ENCODE measurements around the gene NDUFAF7.

The NDUFAF7 gene

GRCh38 chr2:37244755-37245154, 13.3 kb downstream of the NDUFAF7 start:
- peaks cover 94% of the 10 kb centered on the region for H3K36me3 ChIP-seq (ENCODE audit: control insufficient read depth, insufficient read depth, low read length)
- no peaks in the 10 kb centered on the region for H3K4me1 ChIP-seq (ENCODE audit: control insufficient read depth, insufficient read depth, low read length)
- no peak overlapping the region for H3K4me3 ChIP-seq (ENCODE audit: low read depth, low read length)
- H3K9ac ChIP-seq (ENCODE audit: low read length) = no peak overlapping the region
- H3K9me3 ChIP-seq (ENCODE audit: control insufficient read depth, insufficient read depth, low read depth, low read length) = no peaks in the 10 kb centered on the region
- no peaks in the 10 kb centered on the region for H3K27me3 ChIP-seq (ENCODE audit: control insufficient read depth, insufficient read depth, low read length)
- no peak overlapping the region for H3K27ac ChIP-seq (ENCODE audit: low read depth, low read length)

DNA sequence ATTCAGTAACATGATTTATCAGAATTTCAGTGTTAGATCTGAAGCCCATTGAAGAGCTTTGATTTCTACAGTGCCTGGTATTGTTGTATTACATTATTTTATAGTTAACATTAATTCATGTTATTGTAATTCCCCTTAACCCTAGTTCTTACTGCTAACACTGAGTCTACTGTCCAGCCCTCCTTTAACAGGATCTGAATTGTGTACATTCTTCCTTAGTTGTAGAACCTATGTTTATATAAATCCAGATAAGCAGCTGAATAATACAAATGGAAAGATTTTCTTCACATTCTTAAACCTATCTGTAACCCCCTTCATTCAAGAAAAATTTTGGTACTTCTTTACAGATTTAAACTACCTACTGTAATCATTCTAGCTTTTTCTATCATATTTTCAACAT, 14.7 kb downstream of the NDUFAF7 start:
- Histone ChIP-seq H3K9ac (ENCODE audit: low read length) (no peak overlapping the region), H3K4me3 (ENCODE audit: low read depth, low read length) (no peak overlapping the region), H3K36me3 (ENCODE audit: control insufficient read depth, insufficient read depth, low read length) (peaks cover 100% of the 10 kb centered on the region), H3K4me1 (ENCODE audit: control insufficient read depth, insufficient read depth, low read length) (no peaks in the 10 kb centered on the region), H3K27me3 (ENCODE audit: control insufficient read depth, insufficient read depth, low read length) (no peaks in the 10 kb centered on the region), H3K9me3 (ENCODE audit: control insufficient read depth, insufficient read depth, low read depth, low read length) (no peaks in the 10 kb centered on the region), H3K27ac (ENCODE audit: low read depth, low read length) (no peak overlapping the region)

DNA sequence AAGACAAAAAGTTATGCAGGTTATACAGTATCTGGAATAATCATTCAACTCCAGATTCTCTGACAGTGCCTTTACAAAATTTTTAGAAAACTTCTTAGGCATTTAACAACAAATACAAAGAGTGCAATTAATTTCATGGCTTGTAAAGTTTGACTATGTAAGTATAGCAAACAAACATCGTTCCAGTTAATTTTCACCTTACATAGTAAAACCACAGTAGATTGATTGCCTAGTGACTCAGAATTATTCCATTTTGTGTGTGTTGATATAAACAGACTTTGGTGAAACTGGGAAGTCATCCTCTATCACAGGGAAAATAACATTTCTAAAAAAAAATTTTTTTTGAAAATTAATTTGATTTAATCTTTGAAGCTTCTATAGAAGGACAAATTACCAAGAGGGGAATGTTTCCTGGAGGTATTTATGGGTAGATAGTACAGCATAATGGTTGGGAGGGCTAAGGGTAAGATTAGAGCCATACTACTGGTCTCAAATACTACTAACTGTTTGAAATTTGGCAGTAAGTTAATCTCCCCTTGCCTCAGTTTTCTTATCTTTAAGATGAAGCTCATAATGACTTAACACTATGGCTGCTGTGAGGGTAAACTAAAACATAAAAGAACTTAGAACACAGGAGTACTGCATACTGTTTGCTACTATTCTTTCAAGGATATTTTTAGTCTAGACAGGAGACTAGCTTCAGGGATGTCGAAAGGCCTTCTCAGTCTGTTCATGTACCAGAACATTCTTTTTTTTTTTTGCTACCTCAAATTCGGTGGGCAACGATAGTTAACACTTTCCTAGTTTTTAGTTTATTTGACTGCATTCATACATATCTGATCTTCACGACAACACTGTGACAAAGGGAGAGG, 19.6 kb downstream of the NDUFAF7 start:
- H3K36me3 ChIP-seq (ENCODE audit: control insufficient read depth, insufficient read depth, low read length) = peaks cover 99% of the 10 kb centered on the region
- H3K27ac ChIP-seq (ENCODE audit: low read depth, low read length) = no peak overlapping the region
- no peaks in the 10 kb centered on the region for H3K27me3 ChIP-seq (ENCODE audit: control insufficient read depth, insufficient read depth, low read length)
- H3K4me3 ChIP-seq (ENCODE audit: low read depth, low read length) = no peak overlapping the region
- H3K9me3 ChIP-seq (ENCODE audit: control insufficient read depth, insufficient read depth, low read depth, low read length) = no peaks in the 10 kb centered on the region
- no peak overlapping the region for H3K9ac ChIP-seq (ENCODE audit: low read length)
- H3K4me1 ChIP-seq (ENCODE audit: control insufficient read depth, insufficient read depth, low read length) = no peaks in the 10 kb centered on the region

GRCh38 chr2:37262522-37262921, 31.1 kb downstream of the NDUFAF7 start:
- H3K27me3 ChIP-seq (ENCODE audit: control insufficient read depth, insufficient read depth, low read length) = no peaks in the 10 kb centered on the region

GRCh38 chr2:37263839-37264238, 32.4 kb downstream of the NDUFAF7 start:
- Histone ChIP-seq H3K27me3 (ENCODE audit: control insufficient read depth, insufficient read depth, low read length) (no peaks in the 10 kb centered on the region), H3K9ac (ENCODE audit: low read length) (no peak overlapping the region), H3K4me3 (ENCODE audit: low read depth, low read length) (no peak overlapping the region), H3K36me3 (ENCODE audit: control insufficient read depth, insufficient read depth, low read length) (peaks cover 76% of the 10 kb centered on the region), H3K27ac (ENCODE audit: low read depth, low read length) (no peak overlapping the region), H3K9me3 (ENCODE audit: control insufficient read depth, insufficient read depth, low read depth, low read length) (no peaks in the 10 kb centered on the region), H3K4me1 (ENCODE audit: control insufficient read depth, insufficient read depth, low read length) (no peaks in the 10 kb centered on the region)

More at GRCh38 chr2:37262522-37262921, 31.1 kb downstream of the NDUFAF7 start:
- Histone ChIP-seq H3K4me3 (ENCODE audit: low read depth, low read length) (no peak overlapping the region), H3K27ac (ENCODE audit: low read depth, low read length) (no peak overlapping the region), H3K36me3 (ENCODE audit: control insufficient read depth, insufficient read depth, low read length) (peaks cover 75% of the 10 kb centered on the region), H3K4me1 (ENCODE audit: control insufficient read depth, insufficient read depth, low read length) (no peaks in the 10 kb centered on the region), H3K9ac (ENCODE audit: low read length) (no peak overlapping the region), H3K9me3 (ENCODE audit: control insufficient read depth, insufficient read depth, low read depth, low read length) (no peaks in the 10 kb centered on the region)

DNA sequence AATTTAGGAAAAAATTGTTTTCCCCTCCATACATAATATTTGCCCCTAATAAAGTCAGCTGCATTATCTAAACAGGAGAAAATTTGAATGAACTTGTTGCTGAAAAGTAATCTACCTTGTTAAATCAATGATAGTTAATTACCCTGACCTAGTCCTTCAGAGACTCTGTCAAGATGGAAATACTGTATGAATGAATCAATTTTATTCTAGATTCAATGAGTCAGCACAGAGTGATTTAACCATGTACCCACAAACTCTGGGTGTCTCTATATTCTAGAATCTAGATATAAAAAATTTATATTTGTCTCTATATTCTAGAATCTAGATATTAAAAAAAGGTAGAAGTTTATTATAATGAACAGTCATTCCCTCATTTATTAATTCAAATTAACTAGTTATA, 36.2 kb downstream of the NDUFAF7 start:
- Histone ChIP-seq H3K36me3 (ENCODE audit: control insufficient read depth, insufficient read depth, low read length) (peaks cover 81% of the 10 kb centered on the region), H3K27ac (ENCODE audit: low read depth, low read length) (no peak overlapping the region), H3K9me3 (ENCODE audit: control insufficient read depth, insufficient read depth, low read depth, low read length) (no peaks in the 10 kb centered on the region), H3K4me1 (ENCODE audit: control insufficient read depth, insufficient read depth, low read length) (peaks cover 11% of the 10 kb centered on the region; the same call in 1 of the 2 replicates), H3K27me3 (ENCODE audit: control insufficient read depth, insufficient read depth, low read length) (no peaks in the 10 kb centered on the region), H3K4me3 (ENCODE audit: low read depth, low read length) (no peak overlapping the region), H3K9ac (ENCODE audit: low read length) (no peak overlapping the region)

DNA sequence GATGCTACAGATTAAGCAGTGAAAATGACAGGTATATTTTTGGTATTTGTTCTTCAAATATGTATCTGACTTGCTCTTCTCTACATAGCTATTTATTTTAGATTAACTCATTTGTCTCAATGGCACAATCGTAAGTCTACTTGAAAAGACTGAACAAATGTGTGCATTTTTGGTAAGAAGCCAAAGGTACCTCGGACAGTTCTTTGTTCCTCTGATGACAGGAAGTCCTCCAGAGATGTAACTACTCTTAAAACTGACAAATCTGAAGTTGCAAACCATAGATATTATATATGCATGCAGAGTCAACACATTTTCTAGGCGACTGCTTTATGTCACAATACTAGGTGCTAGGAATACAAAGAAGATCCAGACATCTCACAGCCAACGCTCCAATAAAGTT, 36.7 kb downstream of the NDUFAF7 start:
- Histone ChIP-seq H3K9ac (ENCODE audit: low read length) (no peak overlapping the region), H3K9me3 (ENCODE audit: control insufficient read depth, insufficient read depth, low read depth, low read length) (no peaks in the 10 kb centered on the region), H3K27ac (ENCODE audit: low read depth, low read length) (no peak overlapping the region), H3K27me3 (ENCODE audit: control insufficient read depth, insufficient read depth, low read length) (no peaks in the 10 kb centered on the region), H3K4me3 (ENCODE audit: low read depth, low read length) (no peak overlapping the region), H3K4me1 (ENCODE audit: control insufficient read depth, insufficient read depth, low read length) (peaks cover 11% of the 10 kb centered on the region; the same call in 1 of the 2 replicates), H3K36me3 (ENCODE audit: control insufficient read depth, insufficient read depth, low read length) (peaks cover 84% of the 10 kb centered on the region)

DNA sequence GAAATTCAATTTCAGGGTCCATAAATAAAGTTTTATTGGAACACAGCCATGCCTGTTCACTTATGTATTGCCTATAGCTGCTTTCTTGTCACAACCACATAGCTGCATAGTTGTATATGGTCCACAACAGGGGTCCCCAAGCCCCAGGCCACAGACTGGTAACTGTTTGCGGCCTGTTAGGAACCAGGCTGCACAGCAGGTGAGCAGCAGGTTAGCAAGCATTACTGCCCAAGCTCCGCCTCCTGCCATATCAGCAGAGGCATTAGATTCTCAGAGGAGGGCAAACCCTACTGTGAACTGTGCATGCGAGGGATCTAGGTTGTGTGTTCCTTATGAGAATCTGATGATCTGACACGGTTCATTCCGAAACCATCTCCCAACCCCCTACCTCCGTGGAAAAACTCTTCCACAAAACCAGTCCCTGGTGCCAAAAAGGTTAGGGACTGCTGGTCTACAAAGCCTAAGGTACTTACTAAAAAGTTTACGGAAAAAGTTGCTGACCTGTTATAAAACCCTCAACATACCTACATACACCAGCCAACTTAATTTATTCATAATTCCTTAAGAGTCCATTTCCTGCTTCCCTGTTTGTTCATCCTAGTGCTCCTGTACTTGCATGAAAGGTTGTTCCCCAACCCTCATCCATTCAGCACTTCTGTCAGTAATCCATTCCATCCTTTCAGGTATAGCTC, 40.1 kb downstream of the NDUFAF7 start:
- Histone ChIP-seq H3K4me1 (ENCODE audit: control insufficient read depth, insufficient read depth, low read length) (peaks cover 11% of the 10 kb centered on the region; the same call in 1 of the 2 replicates), H3K9ac (ENCODE audit: low read length) (no peak overlapping the region), H3K9me3 (ENCODE audit: control insufficient read depth, insufficient read depth, low read depth, low read length) (no peaks in the 10 kb centered on the region), H3K27me3 (ENCODE audit: control insufficient read depth, insufficient read depth, low read length) (no peaks in the 10 kb centered on the region), H3K36me3 (ENCODE audit: control insufficient read depth, insufficient read depth, low read length) (peaks cover 93% of the 10 kb centered on the region), H3K4me3 (ENCODE audit: low read depth, low read length) (no peak overlapping the region), H3K27ac (ENCODE audit: low read depth, low read length) (no peak overlapping the region)

DNA sequence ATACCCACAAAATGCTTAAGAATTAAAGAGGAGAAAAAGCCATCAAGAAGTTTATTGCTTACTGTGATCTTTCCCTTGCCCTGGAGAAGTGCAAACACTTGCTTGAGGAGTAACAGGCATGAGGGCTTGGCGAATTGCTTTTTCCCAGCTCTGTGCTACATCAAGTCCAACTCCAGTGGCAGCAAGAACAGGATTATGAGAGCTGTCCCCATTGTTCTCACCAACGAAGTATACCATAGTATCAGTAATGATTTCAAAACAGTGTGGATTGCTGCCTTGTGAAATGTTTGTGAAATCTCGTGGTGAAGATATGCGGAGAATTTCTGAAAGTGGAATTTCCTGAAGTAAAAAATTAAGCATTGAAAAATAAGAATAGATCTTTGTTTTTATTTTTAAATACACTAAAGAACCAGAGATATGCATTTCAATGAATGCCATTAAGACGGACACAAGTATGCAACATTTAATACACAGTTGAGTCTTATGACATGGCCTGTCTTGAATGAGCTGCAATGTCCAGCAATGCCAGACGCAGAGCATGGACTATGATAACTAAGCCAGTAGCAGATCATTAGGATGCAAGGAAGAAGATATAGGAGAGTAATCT, 43.0 kb downstream of the NDUFAF7 start:
- Histone ChIP-seq H3K9ac (ENCODE audit: low read length) (no peak overlapping the region), H3K27ac (ENCODE audit: low read depth, low read length) (no peak overlapping the region), H3K36me3 (ENCODE audit: control insufficient read depth, insufficient read depth, low read length) (peaks cover 86% of the 10 kb centered on the region)

GRCh38 chr2:37276291-37276690, 44.8 kb downstream of the NDUFAF7 start:
- Histone ChIP-seq H3K36me3 (ENCODE audit: control insufficient read depth, insufficient read depth, low read length) (peaks cover 92% of the 10 kb centered on the region), H3K9me3 (ENCODE audit: control insufficient read depth, insufficient read depth, low read depth, low read length) (no peaks in the 10 kb centered on the region), H3K27me3 (ENCODE audit: control insufficient read depth, insufficient read depth, low read length) (no peaks in the 10 kb centered on the region)

More for the DNA sequence above, 43.0 kb downstream of the NDUFAF7 start:
- Histone ChIP-seq H3K4me3 (ENCODE audit: low read depth, low read length) (no peak overlapping the region), H3K9me3 (ENCODE audit: control insufficient read depth, insufficient read depth, low read depth, low read length) (no peaks in the 10 kb centered on the region), H3K27me3 (ENCODE audit: control insufficient read depth, insufficient read depth, low read length) (no peaks in the 10 kb centered on the region), H3K4me1 (ENCODE audit: control insufficient read depth, insufficient read depth, low read length) (peaks cover 11% of the 10 kb centered on the region; the same call in 1 of the 2 replicates)

GRCh38 chr2:37281916-37282315, 50.5 kb downstream of the NDUFAF7 start:
- Histone ChIP-seq H3K36me3 (ENCODE audit: control insufficient read depth, insufficient read depth, low read length) (peaks cover 87% of the 10 kb centered on the region), H3K27me3 (ENCODE audit: control insufficient read depth, insufficient read depth, low read length) (no peaks in the 10 kb centered on the region)

More at GRCh38 chr2:37276291-37276690, 44.8 kb downstream of the NDUFAF7 start:
- Histone ChIP-seq H3K4me3 (ENCODE audit: low read depth, low read length) (no peak overlapping the region), H3K4me1 (ENCODE audit: control insufficient read depth, insufficient read depth, low read length) (peaks cover 11% of the 10 kb centered on the region; the same call in 1 of the 2 replicates), H3K27ac (ENCODE audit: low read depth, low read length) (no peak overlapping the region), H3K9ac (ENCODE audit: low read length) (no peak overlapping the region)

More at GRCh38 chr2:37281916-37282315, 50.5 kb downstream of the NDUFAF7 start:
- H3K27ac ChIP-seq (ENCODE audit: low read depth, low read length) = no peak overlapping the region
- no peaks in the 10 kb centered on the region for H3K9me3 ChIP-seq (ENCODE audit: control insufficient read depth, insufficient read depth, low read depth, low read length)
- H3K4me1 ChIP-seq (ENCODE audit: control insufficient read depth, insufficient read depth, low read length) = no peaks in the 10 kb centered on the region
- H3K4me3 ChIP-seq (ENCODE audit: low read depth, low read length) = no peak overlapping the region
- no peak overlapping the region for H3K9ac ChIP-seq (ENCODE audit: low read length)

Measured in HUES6 (cell line).